OCI-LY7 (cell line): Measurements from ENCODE around the gene STARD3.

Source experiments
- CTCF ChIP-seq: fragments of 200-600 bp; sonication (generic); conservative IDR thresholded peaks from 2 replicates; pipeline ENCODE4 v1.5.1; 2014; ENCODE audit warnings: mild to moderate bottlenecking, antibody characterized with exemption, low read length, moderate library complexity, mixed read lengths
- EZH2phosphoT487 ChIP-seq: fragments of 200-600 bp; sonication (generic); IDR thresholded peaks from 2 replicates; pipeline ENCODE4 v1.6.1; 2018; ENCODE audit warnings: low read depth, borderline replicate concordance, mild to moderate bottlenecking, mixed run types, antibody characterized with exemption, low read length, moderate library complexity, mixed read lengths

- TF ChIP-seq EZH2phosphoT487 (no peak), CTCF (no peak)
Measured at GRCh38 chr17:39629494-39629880, 7.5 kb upstream of the STARD3 start.
